ENCODE data around the gene RSPH10B2.
"Not testable (repeated sequence)": the region's sequence is repeated elsewhere in the genome, so short reads cannot be mapped to it uniquely, and the experiment has no call there.

RSPH10B2 gene

GRCh38 chr7:6826151-6826550, 72.2 kb downstream of the RSPH10B2 start, which contains the start of gene CCZ1B:
Gene CCZ1B, minus strand, starts transcription at chr7:6826275. Its CDS starts 78 bp downstream, at chr7:6826197.
- not testable (repeated sequence) for H4K20me1 ChIP-seq (ENCODE audit: low read depth, low read length); H3K36me3 ChIP-seq (ENCODE audit: low read length); H3K79me2 ChIP-seq (ENCODE audit: insufficient read depth, low read length); H3K9me3 ChIP-seq (ENCODE audit: insufficient read depth, low read length); H3F3A ChIP-seq (ENCODE audit: insufficient read depth); H3K27ac ChIP-seq (ENCODE audit: low read depth, low read length); H3K27me3 ChIP-seq (ENCODE audit: low read length); H3K9me2 ChIP-seq (replicated peaks; ENCODE audit: insufficient read depth, low read length)
- Histone ChIP-seq H3K4me3 (ENCODE audit: insufficient read depth, low read length, poor library complexity, severe bottlenecking) (peak within 1 kb of the TSS; percentile 53), H3K9ac (ENCODE audit: low read length) (peak within 1 kb of the TSS; percentile 46), H3K4me2 (ENCODE audit: low read depth, low read length, poor library complexity, severe bottlenecking) (peak within 1 kb of the TSS; percentile 62), H2AFZ (ENCODE audit: low read depth, low read length, severe bottlenecking) (peak within 1 kb of the TSS; percentile 80)
- peak; percentile 23 for TF ChIP-seq CTCF (IDR thresholded peaks at IDR 0.05; ENCODE audit: insufficient read depth, low read length, poor library complexity, severe bottlenecking)

GRCh38 chr7:6827180-6827579, 73.3 kb downstream of the RSPH10B2 start:
- H3K27me3 ChIP-seq (ENCODE audit: low read length); H2AFZ ChIP-seq (ENCODE audit: low read depth, low read length, severe bottlenecking); H3K79me2 ChIP-seq (ENCODE audit: insufficient read depth, low read length); H3K27ac ChIP-seq (ENCODE audit: low read depth, low read length); H3K4me3 ChIP-seq (ENCODE audit: insufficient read depth, low read length, poor library complexity, severe bottlenecking); H3K4me2 ChIP-seq (ENCODE audit: low read depth, low read length, poor library complexity, severe bottlenecking); H3K36me3 ChIP-seq (ENCODE audit: low read length); H3K9ac ChIP-seq (ENCODE audit: low read length); H4K20me1 ChIP-seq (ENCODE audit: low read depth, low read length); H3K9me3 ChIP-seq (ENCODE audit: insufficient read depth, low read length); H3F3A ChIP-seq (ENCODE audit: insufficient read depth); H3K9me2 ChIP-seq (replicated peaks; ENCODE audit: insufficient read depth, low read length): not testable (repeated sequence)

GRCh38 chr7:6829616-6830015, 75.7 kb downstream of the RSPH10B2 start:
- H3K4me2 ChIP-seq (ENCODE audit: low read depth, low read length, poor library complexity, severe bottlenecking); H3K27me3 ChIP-seq (ENCODE audit: low read length); H3K27ac ChIP-seq (ENCODE audit: low read depth, low read length); H3K9ac ChIP-seq (ENCODE audit: low read length); H3K9me2 ChIP-seq (replicated peaks; ENCODE audit: insufficient read depth, low read length); H3K36me3 ChIP-seq (ENCODE audit: low read length); H3F3A ChIP-seq (ENCODE audit: insufficient read depth); H3K79me2 ChIP-seq (ENCODE audit: insufficient read depth, low read length); H2AFZ ChIP-seq (ENCODE audit: low read depth, low read length, severe bottlenecking); H4K20me1 ChIP-seq (ENCODE audit: low read depth, low read length); H3K4me3 ChIP-seq (ENCODE audit: insufficient read depth, low read length, poor library complexity, severe bottlenecking); H3K9me3 ChIP-seq (ENCODE audit: insufficient read depth, low read length): not testable (repeated sequence)

GRCh38 chr7:6830026-6830425, 76.1 kb downstream of the RSPH10B2 start:
- H3K9me3 ChIP-seq (ENCODE audit: insufficient read depth, low read length); H2AFZ ChIP-seq (ENCODE audit: low read depth, low read length, severe bottlenecking); H3K27ac ChIP-seq (ENCODE audit: low read depth, low read length); H3F3A ChIP-seq (ENCODE audit: insufficient read depth); H3K4me3 ChIP-seq (ENCODE audit: insufficient read depth, low read length, poor library complexity, severe bottlenecking); H3K4me2 ChIP-seq (ENCODE audit: low read depth, low read length, poor library complexity, severe bottlenecking); H3K9ac ChIP-seq (ENCODE audit: low read length); H3K27me3 ChIP-seq (ENCODE audit: low read length); H3K36me3 ChIP-seq (ENCODE audit: low read length); H4K20me1 ChIP-seq (ENCODE audit: low read depth, low read length); H3K9me2 ChIP-seq (replicated peaks; ENCODE audit: insufficient read depth, low read length); H3K79me2 ChIP-seq (ENCODE audit: insufficient read depth, low read length): not testable (repeated sequence)

GRCh38 chr7:6831018-6831725, 77.3 kb downstream of the RSPH10B2 start:
- Histone ChIP-seq H3K36me3 (ENCODE audit: low read length) (no peaks in the 10 kb centered on the region), H3K4me3 (ENCODE audit: insufficient read depth, low read length, poor library complexity, severe bottlenecking) (no peak overlapping the region), H2AFZ (ENCODE audit: low read depth, low read length, severe bottlenecking) (no peak overlapping the region), H3K79me2 (ENCODE audit: insufficient read depth, low read length) (no peaks in the 10 kb centered on the region), H3K27ac (ENCODE audit: low read depth, low read length) (no peak overlapping the region), H3K9me3 (ENCODE audit: insufficient read depth, low read length) (no peaks in the 10 kb centered on the region), H3F3A (ENCODE audit: insufficient read depth) (no peaks in the 10 kb centered on the region), H3K9me2 (replicated peaks; ENCODE audit: insufficient read depth, low read length) (no peaks in the 10 kb centered on the region), H3K27me3 (ENCODE audit: low read length) (no peaks in the 10 kb centered on the region), H3K4me2 (ENCODE audit: low read depth, low read length, poor library complexity, severe bottlenecking) (no peak overlapping the region), H3K9ac (ENCODE audit: low read length) (no peak overlapping the region), H4K20me1 (ENCODE audit: low read depth, low read length) (no peaks in the 10 kb centered on the region)
- TF ChIP-seq EZH2phosphoT487 (conservative IDR thresholded peaks at IDR 0.05; ENCODE audit: low read length): no peak
